Muscle layer of duodenum (tissue), 2 donors: ENCODE results near the gene TCHH.

Experiments used
- H3K27ac ChIP-seq: one replicate; pipeline ENCODE4 v1.7.0; 2013; ENCODE audit warnings: mild to moderate bottlenecking, low read length
- H3K27me3 ChIP-seq: one replicate; pipeline ENCODE4 v1.7.0; 2013; ENCODE audit warnings: low read depth, mild to moderate bottlenecking, control low read depth, low read length
- H3K36me3 ChIP-seq, 2 donors: one replicate each; pipeline ENCODE4 v1.7.0; 2013; ENCODE audit warnings: low read length in 2 of 2, control low read depth in 1 of 2, mild to moderate bottlenecking in 1 of 2; ENCODE audit not compliant: insufficient read depth in 2 of 2, control insufficient read depth in 1 of 2
- H3K4me1 ChIP-seq, 2 donors: one replicate each; pipeline ENCODE4 v1.7.0; 2013; ENCODE audit warnings: low read length in 2 of 2, mild to moderate bottlenecking in 2 of 2, control low read depth in 1 of 2, moderate library complexity in 1 of 2; ENCODE audit not compliant: insufficient read depth in 2 of 2, control insufficient read depth in 1 of 2
- H3K4me3 ChIP-seq, 2 donors: one replicate each; pipeline ENCODE4 v1.7.0; 2013; ENCODE audit warnings: low read length in 2 of 2, low read depth in 1 of 2, mild to moderate bottlenecking in 1 of 2
- H3K9me3 ChIP-seq, 2 donors: one replicate each; pipeline ENCODE4 v1.7.0; 2013; ENCODE audit warnings: low read length in 2 of 2, control low read depth in 1 of 2, mild to moderate bottlenecking in 1 of 2; ENCODE audit not compliant: control insufficient read depth in 1 of 2
- donor health status: healthy.

The TCHH gene

GRCh38 chr1:152143150-152143887 is 28.1 kb upstream of the TCHH start:
- Histone ChIP-seq H3K9me3 (peaks cover 0 to 6% of the 10 kb centered on the region in 2 donors), H3K4me1 (peaks cover 0 to 2% of the 10 kb centered on the region in 2 donors), H3K27ac (no peak overlapping the region), H3K27me3 (no peaks in the 10 kb centered on the region), H3K4me3 (no peak overlapping the region), H3K36me3 (no peaks in the 10 kb centered on the region)

DNA sequence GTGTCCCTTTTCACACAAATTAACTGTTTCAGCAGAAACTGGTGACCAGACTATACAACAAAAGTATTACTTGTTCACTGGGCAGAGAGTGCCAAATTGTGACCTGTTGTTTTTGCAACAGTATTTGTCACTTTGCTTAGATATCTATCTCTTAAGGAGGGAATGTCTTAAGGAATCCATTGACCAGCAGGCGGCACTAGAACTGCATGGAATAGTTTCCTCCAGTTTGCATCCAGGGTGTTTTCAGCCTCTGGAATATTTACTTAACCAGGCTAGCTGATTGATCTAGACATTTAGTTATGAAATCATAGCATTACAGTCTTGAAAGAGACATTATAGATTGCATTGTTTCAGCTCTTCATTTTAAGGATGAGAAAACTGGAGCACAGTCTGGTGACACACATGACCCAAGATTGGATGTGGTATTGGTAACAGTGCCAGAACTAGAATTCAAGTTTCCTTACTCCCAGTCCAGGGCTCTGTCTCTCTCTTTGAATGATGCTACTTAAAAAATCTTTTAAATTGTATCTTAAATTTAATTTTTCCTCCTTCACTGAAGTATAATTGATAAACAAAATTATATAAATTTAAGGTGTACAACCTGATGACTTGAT is 26.8 kb upstream of the TCHH start:
- Histone ChIP-seq H3K27ac (no peak overlapping the region), H3K36me3 (no peaks in the 10 kb centered on the region), H3K27me3 (no peaks in the 10 kb centered on the region), H3K4me1 (peaks cover 0 to 2% of the 10 kb centered on the region in 2 donors), H3K4me3 (no peak overlapping the region), H3K9me3 (no peaks in the 10 kb centered on the region)

GRCh38 chr1:152137215-152137614 is 22.0 kb upstream of the TCHH start:
- H3K36me3 ChIP-seq: no peaks in the 10 kb centered on the region
- H3K27ac ChIP-seq: no peak overlapping the region
- peaks cover 0 to 4% of the 10 kb centered on the region in 2 donors for H3K9me3 ChIP-seq
- H3K27me3 ChIP-seq: no peaks in the 10 kb centered on the region
- no peak overlapping the region for H3K4me3 ChIP-seq
- no peaks in the 10 kb centered on the region for H3K4me1 ChIP-seq

- no peak overlapping the region for H3K4me3 ChIP-seq
- no peaks in the 10 kb centered on the region for H3K27me3 ChIP-seq
- H3K9me3 ChIP-seq: peaks cover 0 to 9% of the 10 kb centered on the region in 2 donors
- no peak overlapping the region for H3K27ac ChIP-seq
- H3K36me3 ChIP-seq: no peaks in the 10 kb centered on the region
- no peaks in the 10 kb centered on the region for H3K4me1 ChIP-seq
Measured at GRCh38 chr1:152130186-152130585, 14.9 kb upstream of the TCHH start.

DNA sequence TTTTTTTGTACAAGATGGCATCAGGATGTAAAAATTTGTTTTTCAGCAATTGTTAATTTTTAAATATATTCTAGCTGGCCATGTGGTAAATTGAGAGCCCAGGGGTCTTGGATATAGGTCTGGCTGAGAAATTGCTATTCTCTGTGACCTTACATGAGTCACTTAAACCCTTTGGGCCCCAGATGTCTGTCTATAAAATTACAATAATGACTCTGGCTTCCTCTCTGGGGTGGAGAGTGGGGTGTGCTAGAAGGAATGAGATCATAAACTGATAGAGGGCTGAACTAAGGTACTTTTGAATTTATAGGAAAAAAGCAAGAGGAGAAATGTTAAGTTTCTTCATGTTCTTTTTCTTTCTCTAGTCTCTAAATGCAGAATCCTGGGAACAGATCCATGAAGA is 12.4 kb upstream of the TCHH start:
- H3K4me3 ChIP-seq: no peak overlapping the region
- H3K27ac ChIP-seq: no peak overlapping the region
- H3K36me3 ChIP-seq: no peaks in the 10 kb centered on the region
- H3K9me3 ChIP-seq: peaks cover 0 to 9% of the 10 kb centered on the region in 2 donors
- H3K27me3 ChIP-seq: no peaks in the 10 kb centered on the region
- H3K4me1 ChIP-seq: no peaks in the 10 kb centered on the region

DNA sequence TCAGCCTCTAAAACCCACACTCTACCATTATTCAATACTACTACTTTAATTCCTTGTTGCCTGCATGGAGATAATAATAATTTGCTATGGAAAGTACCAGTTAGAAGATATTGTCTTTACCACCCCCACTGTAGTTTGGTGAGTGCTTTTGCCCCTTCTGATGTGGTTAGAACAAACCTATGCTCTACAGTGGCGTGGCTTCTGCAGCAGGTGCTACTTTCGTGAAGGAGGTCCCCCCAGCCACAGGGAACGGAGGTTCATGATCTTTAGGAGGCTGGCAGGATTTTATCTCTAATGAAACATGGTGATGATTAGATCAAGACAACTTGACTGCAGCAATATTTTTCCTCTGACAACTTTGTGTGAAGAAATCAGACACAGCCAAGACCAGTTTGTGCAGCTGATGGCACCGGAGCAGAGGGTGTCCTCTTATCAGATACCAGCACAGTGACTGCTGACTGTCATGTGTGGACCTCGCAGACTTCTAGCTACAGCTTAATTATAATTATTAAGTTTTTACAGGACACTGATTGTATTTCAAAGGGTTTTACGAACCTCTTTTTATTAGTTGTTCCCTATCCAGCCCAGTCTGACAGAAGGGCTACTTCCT is 10.7 kb upstream of the TCHH start:
- no peaks in the 10 kb centered on the region for H3K36me3 ChIP-seq

DNA sequence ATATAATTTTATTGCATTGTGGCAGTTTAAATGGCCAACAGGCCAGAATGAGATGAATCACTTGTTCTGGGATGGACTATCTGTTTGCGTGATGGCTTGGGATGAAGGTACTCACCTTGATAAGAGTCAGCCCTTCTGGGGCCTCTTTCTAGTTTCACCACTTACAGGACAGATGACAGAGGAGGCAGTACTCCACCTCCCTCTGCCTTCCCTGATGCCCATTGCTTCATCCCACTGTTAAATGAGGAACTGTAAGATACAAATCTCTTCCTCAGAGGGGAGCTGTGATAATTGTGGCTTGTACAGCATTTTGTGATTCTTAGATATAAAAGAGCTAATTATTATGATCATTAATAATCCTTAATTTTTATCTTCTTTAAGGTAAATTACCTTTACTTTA is 3.7 kb upstream of the TCHH start:
- H3K27me3 ChIP-seq: peaks cover 15% of the 10 kb centered on the region
- H3K36me3 ChIP-seq: no peaks in the 10 kb centered on the region
- no peak overlapping the region for H3K4me3 ChIP-seq
- no peaks in the 10 kb centered on the region for H3K9me3 ChIP-seq
- no peaks in the 10 kb centered on the region for H3K4me1 ChIP-seq
- H3K27ac ChIP-seq: no peak overlapping the region

More for the DNA sequence above, 10.7 kb upstream of the TCHH start:
- Histone ChIP-seq H3K4me3 (no peak overlapping the region), H3K9me3 (no peaks in the 10 kb centered on the region), H3K27me3 (no peaks in the 10 kb centered on the region), H3K27ac (no peak overlapping the region), H3K4me1 (no peaks in the 10 kb centered on the region)

GRCh38 chr1:152112885-152113432 is 2.3 kb downstream of the TCHH start:
- Histone ChIP-seq H3K36me3 (no peaks in the 10 kb centered on the region), H3K27me3 (peaks cover 56% of the 10 kb centered on the region), H3K4me3 (peak overlapping the region; percentile 15 to 76), H3K27ac (no peak overlapping the region), H3K4me1 (peaks cover 3 to 43% of the 10 kb centered on the region in 2 donors), H3K9me3 (peaks cover 5 to 6% of the 10 kb centered on the region in 2 donors)

- Histone ChIP-seq H3K27me3 (peaks cover 63% of the 10 kb centered on the region), H3K27ac (no peak overlapping the region), H3K4me1 (peaks cover 3 to 43% of the 10 kb centered on the region in 2 donors), H3K36me3 (no peaks in the 10 kb centered on the region), H3K4me3 (peak overlapping the region; percentile 15 to 76), H3K9me3 (peaks cover 5 to 10% of the 10 kb centered on the region in 2 donors)
Measured at GRCh38 chr1:152112101-152112884, 3.0 kb downstream of the TCHH start.

- H3K9me3 ChIP-seq: peaks cover 5 to 10% of the 10 kb centered on the region in 2 donors
- peak overlapping the region; percentile 52 to 76 for H3K4me3 ChIP-seq
- H3K27ac ChIP-seq: no peak overlapping the region
- H3K36me3 ChIP-seq: no peaks in the 10 kb centered on the region
- peaks cover 3 to 43% of the 10 kb centered on the region in 2 donors for H3K4me1 ChIP-seq
- H3K27me3 ChIP-seq: peaks cover 63% of the 10 kb centered on the region
Measured at GRCh38 chr1:152111515-152111968, 3.7 kb downstream of the TCHH start.
